ENCODE measurements around the gene PALM3.

PALM3 gene

GRCh38 chr19:14089662-14090508 lies 28.0 kb upstream of the PALM3 start:
- Histone ChIP-seq H3K27ac (ENCODE audit: low read depth, low read length) (no peak overlapping the region), H3K4me1 (ENCODE audit: control insufficient read depth in 5 of 5, insufficient read depth in 5 of 5, low read length in 5 of 5) (peaks cover 0 to 21% (median 15%) of the 10 kb centered on the region in 5 donors), H3K9ac (ENCODE audit: low read length in 5 of 5) (no peak overlapping the region)

GRCh38 chr19:14089412-14089661 lies 27.5 kb upstream of the PALM3 start:
- Histone ChIP-seq H3K36me3 (ENCODE audit: control insufficient read depth in 5 of 5, insufficient read depth in 5 of 5, low read length in 5 of 5) (peaks cover 0 to 15% (median 11%) of the 10 kb centered on the region in 5 donors), H3K4me3 (ENCODE audit: low read depth in 1 of 5, low read length in 5 of 5) (peak overlapping the region; percentile 26 to 69 (median 50)), H3K9me3 (ENCODE audit: control insufficient read depth in 5 of 5, low read length in 5 of 5) (peaks cover 0 to 9% (median 8%) of the 10 kb centered on the region in 5 donors), H3K27ac (ENCODE audit: low read depth, low read length) (no peak overlapping the region), H3K27me3 (ENCODE audit: control insufficient read depth in 5 of 5, insufficient read depth in 4 of 5, low read length in 5 of 5) (no peaks in the 10 kb centered on the region), H3K9ac (ENCODE audit: low read length in 5 of 5) (no peak overlapping the region), H3K4me1 (ENCODE audit: control insufficient read depth in 5 of 5, insufficient read depth in 5 of 5, low read length in 5 of 5) (peaks cover 0 to 21% (median 15%) of the 10 kb centered on the region in 5 donors)

More at GRCh38 chr19:14089662-14090508, 28.0 kb upstream of the PALM3 start:
- H3K9me3 ChIP-seq (ENCODE audit: control insufficient read depth in 5 of 5, low read length in 5 of 5), result peaks cover 0 to 9% (median 8%) of the 10 kb centered on the region in 5 donors
- peaks cover 0 to 18% (median 11%) of the 10 kb centered on the region in 5 donors for H3K36me3 ChIP-seq (ENCODE audit: control insufficient read depth in 5 of 5, insufficient read depth in 5 of 5, low read length in 5 of 5)
- H3K4me3 ChIP-seq (ENCODE audit: low read depth in 1 of 5, low read length in 5 of 5), result peak overlapping the region in 4 of 5 donors; percentile 61 to 73 (median 68)
- H3K27me3 ChIP-seq (ENCODE audit: control insufficient read depth in 5 of 5, insufficient read depth in 4 of 5, low read length in 5 of 5), result no peaks in the 10 kb centered on the region

- peaks cover 0 to 15% (median 11%) of the 10 kb centered on the region in 5 donors for H3K36me3 ChIP-seq (ENCODE audit: control insufficient read depth in 5 of 5, insufficient read depth in 5 of 5, low read length in 5 of 5)
- peak overlapping the region; percentile 26 to 69 (median 50) for H3K4me3 ChIP-seq (ENCODE audit: low read depth in 1 of 5, low read length in 5 of 5)
- peaks cover 0 to 21% (median 15%) of the 10 kb centered on the region in 5 donors for H3K4me1 ChIP-seq (ENCODE audit: control insufficient read depth in 5 of 5, insufficient read depth in 5 of 5, low read length in 5 of 5)
- no peaks in the 10 kb centered on the region for H3K27me3 ChIP-seq (ENCODE audit: control insufficient read depth in 5 of 5, insufficient read depth in 4 of 5, low read length in 5 of 5)
- no peak overlapping the region for H3K9ac ChIP-seq (ENCODE audit: low read length in 5 of 5)
- peaks cover 0 to 9% (median 8%) of the 10 kb centered on the region in 5 donors for H3K9me3 ChIP-seq (ENCODE audit: control insufficient read depth in 5 of 5, low read length in 5 of 5)
- no peak overlapping the region for H3K27ac ChIP-seq (ENCODE audit: low read depth, low read length)
Observed at GRCh38 chr19:14088634-14089411, 26.9 kb upstream of the PALM3 start.

- Histone ChIP-seq H3K4me1 (ENCODE audit: control insufficient read depth in 5 of 5, insufficient read depth in 5 of 5, low read length in 5 of 5) (peaks cover 3 to 24% (median 21%) of the 10 kb centered on the region in 5 donors), H3K36me3 (ENCODE audit: control insufficient read depth in 5 of 5, insufficient read depth in 5 of 5, low read length in 5 of 5) (peaks cover 0 to 11% (median 10%) of the 10 kb centered on the region in 5 donors), H3K9ac (ENCODE audit: low read length in 5 of 5) (no peak overlapping the region), H3K27ac (ENCODE audit: low read depth, low read length) (no peak overlapping the region), H3K27me3 (ENCODE audit: control insufficient read depth in 5 of 5, insufficient read depth in 4 of 5, low read length in 5 of 5) (no peaks in the 10 kb centered on the region), H3K4me3 (ENCODE audit: low read depth in 1 of 5, low read length in 5 of 5) (no peak overlapping the region), H3K9me3 (ENCODE audit: control insufficient read depth in 5 of 5, low read length in 5 of 5) (no peaks in the 10 kb centered on the region)
Observed at GRCh38 chr19:14086098-14086497, 24.2 kb upstream of the PALM3 start.

GRCh38 chr19:14085309-14085995 lies 23.6 kb upstream of the PALM3 start, which contains the start of gene C19orf67:
Gene C19orf67 (minus strand): TSS chr19:14085783. CDS start chr19:14085627, 156 bp downstream.
- H3K4me3 ChIP-seq (ENCODE audit: low read depth in 1 of 5, low read length in 5 of 5), result no peak within 1 kb of the TSS
- peaks cover 3 to 31% (median 26%) of the 10 kb centered on the region in 5 donors for H3K4me1 ChIP-seq (ENCODE audit: control insufficient read depth in 5 of 5, insufficient read depth in 5 of 5, low read length in 5 of 5)
- H3K27me3 ChIP-seq (ENCODE audit: control insufficient read depth in 5 of 5, insufficient read depth in 4 of 5, low read length in 5 of 5), result no peaks in the 10 kb centered on the region
- no peaks in the 10 kb centered on the region for H3K9me3 ChIP-seq (ENCODE audit: control insufficient read depth in 5 of 5, low read length in 5 of 5)
- H3K36me3 ChIP-seq (ENCODE audit: control insufficient read depth in 5 of 5, insufficient read depth in 5 of 5, low read length in 5 of 5), result peaks cover 0 to 11% (median 10%) of the 10 kb centered on the region in 5 donors
- H3K27ac ChIP-seq (ENCODE audit: low read depth, low read length), result no peak within 1 kb of the TSS
- H3K9ac ChIP-seq (ENCODE audit: low read length in 5 of 5), result no peak within 1 kb of the TSS

- peak overlapping the region in 3 of 5 donors; percentile 76 to 91 (median 86) for H3K4me3 ChIP-seq (ENCODE audit: low read depth in 1 of 5, low read length in 5 of 5)
- no peaks in the 10 kb centered on the region for H3K9me3 ChIP-seq (ENCODE audit: control insufficient read depth in 5 of 5, low read length in 5 of 5)
- no peaks in the 10 kb centered on the region for H3K27me3 ChIP-seq (ENCODE audit: control insufficient read depth in 5 of 5, insufficient read depth in 4 of 5, low read length in 5 of 5)
- peak overlapping the region; percentile 94 for H3K27ac ChIP-seq (ENCODE audit: low read depth, low read length)
- no peaks in the 10 kb centered on the region for H3K36me3 ChIP-seq (ENCODE audit: control insufficient read depth in 5 of 5, insufficient read depth in 5 of 5, low read length in 5 of 5)
- peak overlapping the region in 2 of 5 donors; percentile 86 to 94 for H3K9ac ChIP-seq (ENCODE audit: low read length in 5 of 5)
- H3K4me1 ChIP-seq (ENCODE audit: control insufficient read depth in 5 of 5, insufficient read depth in 5 of 5, low read length in 5 of 5), result peaks cover 3 to 26% (median 24%) of the 10 kb centered on the region in 5 donors
Observed at GRCh38 chr19:14082675-14082960, 20.7 kb upstream of the PALM3 start.

- Histone ChIP-seq H3K4me1 (ENCODE audit: control insufficient read depth in 5 of 5, insufficient read depth in 5 of 5, low read length in 5 of 5) (peaks cover 3 to 26% (median 24%) of the 10 kb centered on the region in 5 donors), H3K9ac (ENCODE audit: low read length in 5 of 5) (peak overlapping the region; percentile 30 to 94 (median 86)), H3K27ac (ENCODE audit: low read depth, low read length) (peak overlapping the region; percentile 94), H3K27me3 (ENCODE audit: control insufficient read depth in 5 of 5, insufficient read depth in 4 of 5, low read length in 5 of 5) (no peaks in the 10 kb centered on the region), H3K4me3 (ENCODE audit: low read depth in 1 of 5, low read length in 5 of 5) (peak overlapping the region; percentile 76 to 91 (median 85)), H3K9me3 (ENCODE audit: control insufficient read depth in 5 of 5, low read length in 5 of 5) (no peaks in the 10 kb centered on the region), H3K36me3 (ENCODE audit: control insufficient read depth in 5 of 5, insufficient read depth in 5 of 5, low read length in 5 of 5) (no peaks in the 10 kb centered on the region)
Observed at GRCh38 chr19:14081797-14082674, 20.2 kb upstream of the PALM3 start.

GRCh38 chr19:14080887-14081796 lies 19.3 kb upstream of the PALM3 start:
- H3K36me3 ChIP-seq (ENCODE audit: control insufficient read depth in 5 of 5, insufficient read depth in 5 of 5, low read length in 5 of 5), result no peaks in the 10 kb centered on the region
- peak overlapping the region; percentile 81 to 94 (median 86) for H3K4me3 ChIP-seq (ENCODE audit: low read depth in 1 of 5, low read length in 5 of 5)

More at GRCh38 chr19:14080887-14081796, 19.3 kb upstream of the PALM3 start:
- Histone ChIP-seq H3K9me3 (ENCODE audit: control insufficient read depth in 5 of 5, low read length in 5 of 5) (no peaks in the 10 kb centered on the region), H3K4me1 (ENCODE audit: control insufficient read depth in 5 of 5, insufficient read depth in 5 of 5, low read length in 5 of 5) (peaks cover 3 to 26% (median 24%) of the 10 kb centered on the region in 5 donors), H3K27ac (ENCODE audit: low read depth, low read length) (peak overlapping the region; percentile 94), H3K9ac (ENCODE audit: low read length in 5 of 5) (peak overlapping the region; percentile 39 to 97 (median 92)), H3K27me3 (ENCODE audit: control insufficient read depth in 5 of 5, insufficient read depth in 4 of 5, low read length in 5 of 5) (no peaks in the 10 kb centered on the region)

Measured in subcutaneous abdominal adipose tissue (tissue), 5 donors.